Activated naive CD4-positive, alpha-beta T cell treated with anti-CD3 and anti-CD28 coated beads, Interleukin-2, amount 50 U/mL, for 24 hours (primary cell): Measurements from ENCODE around the gene ARHGEF38.

Experiments used
- H3K27ac Mint-ChIP-seq: one replicate; pipeline ENCODE4 v1.8.0; 2021; ENCODE audit warnings: mild to moderate bottlenecking, mixed read lengths
- H3K27me3 Mint-ChIP-seq: one replicate; pipeline ENCODE4 v1.8.0; 2021; ENCODE audit warnings: mixed read lengths
- H3K36me3 Mint-ChIP-seq: one replicate; pipeline ENCODE4 v1.8.0; 2021; ENCODE audit warnings: mixed read lengths
- H3K4me1 Mint-ChIP-seq: one replicate; pipeline ENCODE4 v1.8.0; 2021; ENCODE audit warnings: mixed read lengths
- H3K4me3 Mint-ChIP-seq: one replicate; pipeline ENCODE4 v1.8.0; 2021; ENCODE audit warnings: mild to moderate bottlenecking, mixed read lengths
- H3K9me3 Mint-ChIP-seq: one replicate; pipeline ENCODE4 v1.8.0; 2021; ENCODE audit warnings: mixed read lengths

The ARHGEF38 gene

DNA sequence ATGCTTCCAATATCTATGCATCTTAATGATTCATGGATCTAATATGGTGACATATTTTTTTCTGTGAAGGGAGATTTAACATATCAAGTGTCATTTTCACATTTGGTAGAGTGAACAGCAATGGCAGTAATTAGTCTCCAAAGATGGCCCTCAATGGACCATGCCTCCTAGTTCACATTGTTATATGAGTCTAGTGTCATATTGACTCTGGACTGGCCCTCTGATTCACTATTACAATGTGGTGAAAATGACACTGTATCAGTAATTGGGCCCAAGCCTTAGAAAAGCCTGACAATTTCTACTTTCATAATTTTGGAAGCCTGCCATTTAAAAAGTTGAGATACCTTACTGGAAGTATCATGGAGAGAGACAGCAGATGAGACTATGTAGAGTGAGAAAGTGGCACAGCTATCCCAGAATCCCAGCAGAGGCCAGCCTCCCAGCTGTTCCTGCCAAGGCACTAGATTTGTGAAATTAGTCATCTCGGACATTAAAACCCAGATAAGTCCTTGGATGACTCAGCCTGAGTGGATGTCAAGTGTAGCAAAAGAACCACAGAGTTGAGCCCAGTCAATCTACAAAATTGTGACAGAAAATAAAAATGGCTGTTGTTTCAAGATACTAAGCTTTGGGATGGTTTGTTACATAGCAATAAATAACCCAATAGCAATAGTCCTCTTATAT, 68.4 kb downstream of the ARHGEF38 start:
- H3K27me3 Mint-ChIP-seq = peaks cover 4% of the 10 kb centered on the region
- no peak overlapping the region for H3K27ac Mint-ChIP-seq
- no peaks in the 10 kb centered on the region for H3K4me1 Mint-ChIP-seq
- H3K4me3 Mint-ChIP-seq = no peak overlapping the region
- H3K9me3 Mint-ChIP-seq = no peaks in the 10 kb centered on the region
- no peaks in the 10 kb centered on the region for H3K36me3 Mint-ChIP-seq

GRCh38 chr4:105622269-105622668, 69.8 kb downstream of the ARHGEF38 start:
- Mint-ChIP-seq H3K4me3 (no peak overlapping the region), H3K27ac (no peak overlapping the region), H3K27me3 (peaks cover 12% of the 10 kb centered on the region), H3K9me3 (no peaks in the 10 kb centered on the region), H3K36me3 (no peaks in the 10 kb centered on the region), H3K4me1 (no peaks in the 10 kb centered on the region)

GRCh38 chr4:105623099-105623498, 70.7 kb downstream of the ARHGEF38 start:
- H3K4me1 Mint-ChIP-seq = no peaks in the 10 kb centered on the region
- H3K4me3 Mint-ChIP-seq = no peak overlapping the region
- peaks cover 12% of the 10 kb centered on the region for H3K27me3 Mint-ChIP-seq
- H3K36me3 Mint-ChIP-seq = no peaks in the 10 kb centered on the region
- no peak overlapping the region for H3K27ac Mint-ChIP-seq
- H3K9me3 Mint-ChIP-seq = no peaks in the 10 kb centered on the region

DNA sequence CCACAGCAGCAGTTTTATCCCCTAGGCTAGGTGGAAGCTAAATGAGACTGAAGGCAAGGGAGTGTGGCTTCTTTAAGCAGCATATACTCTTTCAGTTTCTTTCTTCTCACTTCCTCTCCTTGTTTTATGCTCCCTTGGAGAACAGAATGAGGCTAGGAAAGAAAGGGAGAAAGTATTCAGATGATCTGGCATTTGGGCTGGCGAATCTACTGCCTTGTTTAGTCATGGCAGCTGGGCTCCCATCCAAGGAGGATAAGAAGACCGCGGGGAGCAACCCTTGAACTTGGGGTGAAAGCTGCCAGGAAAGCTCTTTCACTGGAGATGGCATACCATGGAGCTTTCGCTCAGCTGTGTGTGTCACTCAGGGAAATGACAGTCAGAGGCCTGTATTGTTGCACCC, 72.1 kb downstream of the ARHGEF38 start:
- H3K9me3 Mint-ChIP-seq = no peaks in the 10 kb centered on the region
- peaks cover 14% of the 10 kb centered on the region for H3K27me3 Mint-ChIP-seq
- H3K36me3 Mint-ChIP-seq = no peaks in the 10 kb centered on the region
- no peak overlapping the region for H3K27ac Mint-ChIP-seq
- H3K4me1 Mint-ChIP-seq = no peaks in the 10 kb centered on the region
- no peak overlapping the region for H3K4me3 Mint-ChIP-seq

DNA sequence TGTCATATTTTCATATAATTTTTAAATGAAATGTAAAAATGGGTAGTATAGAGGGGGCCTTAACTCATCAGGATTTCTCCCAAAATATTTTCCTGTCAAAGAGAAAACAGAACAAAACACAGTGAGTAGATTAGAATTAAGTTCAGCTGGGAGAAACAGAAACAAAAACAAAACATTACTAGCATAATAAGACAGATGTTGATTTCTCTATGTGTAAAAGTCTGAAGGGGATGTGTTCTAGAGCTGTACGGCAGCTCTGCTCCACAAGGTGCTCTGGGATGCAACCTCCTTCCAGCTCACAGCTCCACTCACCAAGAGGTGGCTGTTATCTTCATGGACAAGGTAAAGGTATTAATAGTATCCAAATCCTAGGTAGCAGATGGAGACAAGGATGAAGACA, 72.8 kb downstream of the ARHGEF38 start:
- Mint-ChIP-seq H3K36me3 (no peaks in the 10 kb centered on the region), H3K27me3 (peaks cover 14% of the 10 kb centered on the region), H3K27ac (no peak overlapping the region), H3K4me3 (no peak overlapping the region), H3K4me1 (no peaks in the 10 kb centered on the region), H3K9me3 (no peaks in the 10 kb centered on the region)

DNA sequence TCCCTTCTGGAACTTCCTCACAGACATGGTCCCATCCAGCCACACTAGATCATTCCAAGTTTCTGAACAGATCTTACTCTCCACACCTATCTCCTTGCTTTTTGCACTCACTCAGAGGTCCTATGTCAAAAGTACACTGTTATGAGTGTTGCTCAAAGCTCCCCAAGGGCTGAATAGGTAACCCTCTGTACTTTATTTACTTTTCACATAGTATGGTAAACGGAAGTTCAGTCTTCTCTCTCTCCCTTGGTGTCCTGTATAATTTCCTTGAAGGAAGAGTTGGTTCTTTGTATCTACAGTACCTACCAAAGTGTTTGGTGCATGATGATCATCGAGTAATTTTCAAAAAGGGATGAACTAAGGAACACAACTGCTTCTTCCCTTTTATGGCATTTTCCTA, 74.4 kb downstream of the ARHGEF38 start:
- Mint-ChIP-seq H3K27ac (no peak overlapping the region), H3K36me3 (no peaks in the 10 kb centered on the region), H3K27me3 (peaks cover 12% of the 10 kb centered on the region), H3K4me3 (no peak overlapping the region), H3K4me1 (no peaks in the 10 kb centered on the region), H3K9me3 (no peaks in the 10 kb centered on the region)

DNA sequence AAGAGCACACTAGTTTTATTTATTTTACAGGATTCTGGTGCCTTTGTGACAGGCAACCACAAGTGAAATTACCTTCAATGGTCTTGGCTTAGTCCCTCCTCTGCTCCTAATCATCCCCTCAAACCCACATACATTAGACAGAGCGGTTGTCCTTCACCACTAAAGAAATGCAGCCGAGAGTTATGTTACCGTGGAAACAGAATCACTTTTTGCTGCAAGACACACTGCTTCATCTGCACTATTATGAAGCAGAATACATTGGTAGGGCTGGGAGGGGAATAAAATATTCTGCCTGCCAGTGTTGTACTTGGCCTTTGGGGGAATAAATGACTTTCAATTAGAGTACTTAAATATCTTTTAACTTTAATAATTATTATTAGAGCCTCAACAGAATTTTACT, 75.2 kb downstream of the ARHGEF38 start:
- Mint-ChIP-seq H3K36me3 (no peaks in the 10 kb centered on the region), H3K9me3 (no peaks in the 10 kb centered on the region), H3K27me3 (peaks cover 12% of the 10 kb centered on the region), H3K4me3 (no peak overlapping the region), H3K27ac (no peak overlapping the region), H3K4me1 (no peaks in the 10 kb centered on the region)

GRCh38 chr4:105630670-105631655, 78.5 kb downstream of the ARHGEF38 start:
- no peak overlapping the region for H3K27ac Mint-ChIP-seq
- peaks cover 10% of the 10 kb centered on the region for H3K27me3 Mint-ChIP-seq
- no peak overlapping the region for H3K4me3 Mint-ChIP-seq
- no peaks in the 10 kb centered on the region for H3K4me1 Mint-ChIP-seq
- no peaks in the 10 kb centered on the region for H3K36me3 Mint-ChIP-seq
- no peaks in the 10 kb centered on the region for H3K9me3 Mint-ChIP-seq

DNA sequence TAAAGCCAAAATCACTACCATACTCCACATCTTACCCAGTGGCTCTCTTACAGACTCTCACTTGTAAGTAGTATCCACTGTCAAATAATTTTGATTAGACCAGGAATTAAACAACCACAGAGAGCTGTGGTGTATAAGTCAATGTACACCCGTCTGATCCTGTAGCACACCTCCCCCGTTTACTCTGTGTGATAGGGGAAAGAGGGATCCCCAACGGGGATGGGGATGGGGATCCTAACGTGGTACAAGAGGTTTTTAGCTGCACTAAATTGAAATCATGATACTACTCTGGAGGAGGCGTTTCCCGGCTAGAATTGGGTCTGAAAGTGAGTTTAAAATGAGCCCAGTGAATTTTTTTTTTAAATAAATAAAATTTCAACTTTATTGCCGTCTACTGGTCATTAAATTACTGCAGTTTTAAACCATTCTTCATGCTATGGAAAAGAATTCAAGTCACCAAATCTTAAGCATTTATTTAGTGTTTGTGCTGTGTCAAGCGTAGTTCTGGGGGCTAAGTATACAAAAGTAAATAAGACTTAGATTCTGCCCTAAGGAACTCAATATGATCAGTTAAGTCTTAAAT, 79.5 kb downstream of the ARHGEF38 start:
- H3K36me3 Mint-ChIP-seq = no peaks in the 10 kb centered on the region
- H3K4me1 Mint-ChIP-seq = no peaks in the 10 kb centered on the region
- H3K4me3 Mint-ChIP-seq = no peak overlapping the region
- H3K27me3 Mint-ChIP-seq = peaks cover 4% of the 10 kb centered on the region
- H3K9me3 Mint-ChIP-seq = no peaks in the 10 kb centered on the region
- H3K27ac Mint-ChIP-seq = no peak overlapping the region

GRCh38 chr4:105632599-105632998, 80.2 kb downstream of the ARHGEF38 start:
- no peak overlapping the region for H3K27ac Mint-ChIP-seq
- H3K4me3 Mint-ChIP-seq = no peak overlapping the region
- H3K36me3 Mint-ChIP-seq = no peaks in the 10 kb centered on the region
- peaks cover 4% of the 10 kb centered on the region for H3K27me3 Mint-ChIP-seq
- H3K4me1 Mint-ChIP-seq = no peaks in the 10 kb centered on the region
- H3K9me3 Mint-ChIP-seq = no peaks in the 10 kb centered on the region

GRCh38 chr4:105633241-105633640, 80.8 kb downstream of the ARHGEF38 start:
- H3K4me1 Mint-ChIP-seq = no peaks in the 10 kb centered on the region
- no peaks in the 10 kb centered on the region for H3K9me3 Mint-ChIP-seq
- H3K27ac Mint-ChIP-seq = no peak overlapping the region
- no peak overlapping the region for H3K4me3 Mint-ChIP-seq
- peaks cover 4% of the 10 kb centered on the region for H3K27me3 Mint-ChIP-seq
- no peaks in the 10 kb centered on the region for H3K36me3 Mint-ChIP-seq

GRCh38 chr4:105634402-105635080, 82.1 kb downstream of the ARHGEF38 start:
- Mint-ChIP-seq H3K27me3 (peaks cover 2% of the 10 kb centered on the region), H3K4me1 (no peaks in the 10 kb centered on the region), H3K4me3 (no peak overlapping the region), H3K27ac (no peak overlapping the region), H3K9me3 (no peaks in the 10 kb centered on the region), H3K36me3 (no peaks in the 10 kb centered on the region)

DNA sequence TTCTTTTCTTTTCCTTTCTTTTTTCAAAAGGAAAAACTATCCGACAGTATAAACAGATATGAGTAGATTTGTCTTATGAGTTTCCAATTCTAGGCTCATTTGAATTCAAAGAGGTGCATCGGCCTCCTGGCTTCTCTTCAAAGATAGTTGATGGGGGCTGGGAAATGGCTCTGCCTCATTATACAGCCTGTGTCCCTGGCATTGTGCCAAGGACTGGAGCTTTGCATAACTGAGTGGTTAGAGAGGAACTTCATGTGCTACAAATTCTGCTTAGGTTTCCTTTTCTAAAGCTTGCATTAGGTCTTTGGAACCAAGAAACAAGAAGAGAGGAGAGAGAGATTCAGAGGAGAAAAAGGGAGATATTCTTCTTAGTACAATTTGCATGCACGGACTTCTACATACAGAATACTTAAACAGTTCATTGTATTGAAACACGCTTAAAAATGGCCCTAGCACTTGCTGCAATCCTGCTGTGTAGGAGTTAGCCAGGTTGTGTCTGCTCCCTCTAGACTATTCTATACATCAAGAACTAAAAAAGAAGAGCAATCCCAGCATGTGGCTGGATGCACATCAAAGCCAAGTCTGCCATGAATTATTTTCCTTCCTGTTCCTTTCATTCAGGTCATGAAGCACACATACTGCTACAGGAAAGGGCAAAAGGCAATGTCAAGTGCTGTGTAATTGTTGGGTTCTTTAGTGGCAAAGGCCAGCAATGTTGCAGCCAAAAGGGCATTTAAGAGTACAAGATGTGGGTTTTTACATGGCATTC, 85.2 kb downstream of the ARHGEF38 start:
- H3K27ac Mint-ChIP-seq = no peak overlapping the region
- peaks cover 6% of the 10 kb centered on the region for H3K27me3 Mint-ChIP-seq
- peaks cover 6% of the 10 kb centered on the region for H3K9me3 Mint-ChIP-seq
- no peaks in the 10 kb centered on the region for H3K36me3 Mint-ChIP-seq
- H3K4me1 Mint-ChIP-seq = no peaks in the 10 kb centered on the region
- H3K4me3 Mint-ChIP-seq = no peak overlapping the region

GRCh38 chr4:105641845-105642244, 89.4 kb downstream of the ARHGEF38 start:
- peaks cover 6% of the 10 kb centered on the region for H3K9me3 Mint-ChIP-seq
- no peaks in the 10 kb centered on the region for H3K36me3 Mint-ChIP-seq
- no peak overlapping the region for H3K27ac Mint-ChIP-seq
- H3K4me3 Mint-ChIP-seq = no peak overlapping the region
- peaks cover 11% of the 10 kb centered on the region for H3K27me3 Mint-ChIP-seq
- H3K4me1 Mint-ChIP-seq = no peaks in the 10 kb centered on the region

DNA sequence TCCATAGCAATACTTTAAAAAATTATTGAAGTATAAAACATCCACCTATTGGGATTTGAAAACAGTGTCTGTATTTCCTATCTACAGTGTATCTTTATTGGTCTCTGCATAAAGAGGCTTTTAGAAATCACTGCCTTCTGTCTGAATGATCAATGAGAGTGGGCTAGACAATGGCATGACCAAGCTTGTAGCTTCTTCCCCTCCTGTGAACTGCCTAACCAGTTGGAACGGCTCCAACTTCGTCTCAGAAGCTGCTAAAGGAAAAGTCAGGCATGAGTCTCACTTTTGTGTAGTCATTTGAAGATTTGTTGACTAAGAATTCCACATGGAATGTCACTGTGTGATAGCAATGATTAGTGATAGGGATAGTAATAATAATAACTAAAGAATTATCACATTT, 91.8 kb downstream of the ARHGEF38 start:
- Mint-ChIP-seq H3K4me1 (no peaks in the 10 kb centered on the region), H3K9me3 (peaks cover 6% of the 10 kb centered on the region), H3K27ac (no peak overlapping the region), H3K36me3 (no peaks in the 10 kb centered on the region), H3K27me3 (peaks cover 13% of the 10 kb centered on the region), H3K4me3 (no peak overlapping the region)
